HUES64 (cell line): Measurements from ENCODE around the gene ABCC1.

ENCODE experiments used
- H3K27ac ChIP-seq: 2 replicates; pipeline ENCODE4 v1.7.0; 2013; ENCODE audit warnings: low read depth, low read length, inconsistent platforms
- H3K27me3 ChIP-seq: 2 replicates; pipeline ENCODE4 v1.6.1; 2013; ENCODE audit warnings: mild to moderate bottlenecking, low read length; ENCODE audit not compliant: insufficient read depth
- H3K36me3 ChIP-seq: 2 replicates; pipeline ENCODE4 v1.6.1; 2013; ENCODE audit warnings: mild to moderate bottlenecking, low read length; ENCODE audit not compliant: insufficient read depth
- H3K4me1 ChIP-seq: 2 replicates; pipeline ENCODE4 v1.6.1; 2013; ENCODE audit warnings: mild to moderate bottlenecking, low read length, moderate library complexity; ENCODE audit not compliant: insufficient read depth
- H3K4me3 ChIP-seq: 2 replicates; pipeline ENCODE4 v1.5.1; 2013; ENCODE audit warnings: mild to moderate bottlenecking, low read length, moderate library complexity
- H3K9ac ChIP-seq: 2 replicates; pipeline ENCODE4 v1.6.1; 2013; ENCODE audit warnings: mild to moderate bottlenecking, low read depth, low read length
- H3K9me3 ChIP-seq: 2 replicates; pipeline ENCODE4 v1.6.1; 2013; ENCODE audit warnings: low read depth, low read length; ENCODE audit not compliant: insufficient read depth
- WGBS: fragments of 150-250, 120-280 bp; methylation state at CpG from one replicate; pipeline ENCODE4 v1.1.7; 2013; ENCODE audit warnings: missing lambda C conversion rate; 5-methylcytosine and 5-hydroxymethylcytosine counted together

The ABCC1 gene

DNA sequence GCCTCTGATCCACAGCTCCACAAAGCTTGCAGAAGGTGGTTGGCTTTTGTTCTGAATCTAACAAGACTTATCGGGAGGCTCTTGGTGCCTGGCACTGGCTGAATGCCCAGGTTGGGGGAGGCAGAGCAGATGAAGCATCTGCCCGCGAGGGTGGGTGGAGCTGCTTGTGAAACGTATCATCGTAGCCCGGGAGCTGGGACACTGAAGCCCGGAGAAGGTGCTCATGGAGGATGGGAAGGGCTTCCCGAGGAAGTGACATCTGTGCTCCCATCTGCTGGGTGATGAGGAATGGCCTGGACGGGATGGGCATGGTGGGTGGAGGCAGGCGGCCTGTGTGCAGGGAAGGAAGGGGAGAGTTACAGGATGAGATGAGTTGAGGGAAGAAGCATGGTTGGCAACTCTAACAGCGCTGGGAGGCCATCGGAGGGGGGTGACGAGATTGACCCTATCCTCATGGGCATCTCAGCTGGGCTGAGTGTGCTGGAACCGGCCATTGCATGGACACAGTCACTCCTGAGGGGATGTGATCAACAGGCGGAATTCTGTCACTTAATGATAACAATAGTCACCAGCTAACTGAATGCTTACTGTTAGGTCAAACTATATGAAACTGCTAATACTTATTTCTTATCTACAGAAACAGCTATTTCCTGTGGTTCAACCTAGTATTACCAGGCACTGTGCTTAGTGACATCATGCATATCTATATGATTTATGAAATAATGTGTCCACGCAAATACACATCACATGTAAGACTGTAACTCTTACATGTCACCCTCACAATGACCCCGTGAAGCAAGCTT is 171.2 kb downstream of the ABCC1 start:
- no peak overlapping the region for H3K9ac ChIP-seq
- peaks cover 5% of the 10 kb centered on the region; the same call in 1 of the 2 replicates for H3K9me3 ChIP-seq
- WGBS, result 93% methylated on average over 15 of the region's 17 CpGs
- H3K27ac ChIP-seq, result no peak overlapping the region
- H3K36me3 ChIP-seq, result peaks cover 89% of the 10 kb centered on the region
- no peak overlapping the region for H3K4me3 ChIP-seq
- H3K27me3 ChIP-seq, result no peaks in the 10 kb centered on the region
- no peaks in the 10 kb centered on the region for H3K4me1 ChIP-seq

DNA sequence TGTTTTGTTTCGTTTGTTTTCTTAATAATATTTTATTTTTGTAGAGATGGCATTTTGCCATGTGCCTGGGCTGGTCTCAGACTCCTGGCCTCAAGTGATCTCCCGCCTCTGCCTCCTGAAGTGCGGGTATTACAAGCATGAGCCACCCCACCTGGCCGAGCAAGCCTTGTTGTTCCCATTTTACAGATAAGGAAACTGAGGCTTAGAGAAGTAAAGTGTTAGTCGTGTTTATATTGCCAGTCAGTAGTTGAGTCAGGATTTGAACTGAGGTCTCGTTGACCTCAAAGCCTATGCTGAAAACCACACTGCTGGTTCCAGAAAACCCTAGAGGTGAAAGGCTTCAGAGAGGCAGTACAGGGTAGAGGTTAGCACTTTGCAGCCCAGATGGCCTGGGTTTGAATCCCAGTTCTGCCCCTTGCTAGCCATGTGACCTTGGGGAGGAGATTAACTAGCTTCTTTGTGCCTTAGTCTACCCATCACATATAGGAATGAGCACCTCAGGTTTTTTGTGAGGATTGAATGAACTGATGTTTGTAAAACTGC is 171.8 kb downstream of the ABCC1 start:
- Histone ChIP-seq H3K9ac (no peak overlapping the region), H3K27me3 (no peaks in the 10 kb centered on the region), H3K4me3 (no peak overlapping the region), H3K36me3 (peaks cover 91% of the 10 kb centered on the region), H3K9me3 (peaks cover 5% of the 10 kb centered on the region; the same call in 1 of the 2 replicates), H3K27ac (no peak overlapping the region), H3K4me1 (no peaks in the 10 kb centered on the region)
- WGBS, result 93% methylated on average over 5 of the region's 6 CpGs

DNA sequence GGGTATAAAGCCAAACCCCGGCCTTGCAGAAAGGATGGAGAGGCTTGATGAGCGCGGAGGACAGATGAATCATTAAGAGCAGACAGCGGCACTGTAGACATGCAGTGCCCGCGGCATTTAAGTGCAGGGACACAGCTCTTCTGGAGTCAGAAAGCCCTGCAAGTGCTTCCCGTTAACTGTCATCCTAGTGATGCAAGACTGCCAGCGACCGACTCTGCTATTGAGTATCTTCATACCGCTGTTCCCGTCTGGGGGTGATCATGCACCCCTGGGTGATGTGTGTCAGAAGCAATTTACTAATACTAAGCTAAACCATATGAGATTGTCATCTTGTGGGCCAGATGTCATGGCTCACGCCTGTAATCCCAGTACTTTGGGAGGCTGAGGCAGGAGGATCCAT is 172.8 kb downstream of the ABCC1 start:
- WGBS, result 97% methylated on average over 12 of the region's 12 CpGs

DNA sequence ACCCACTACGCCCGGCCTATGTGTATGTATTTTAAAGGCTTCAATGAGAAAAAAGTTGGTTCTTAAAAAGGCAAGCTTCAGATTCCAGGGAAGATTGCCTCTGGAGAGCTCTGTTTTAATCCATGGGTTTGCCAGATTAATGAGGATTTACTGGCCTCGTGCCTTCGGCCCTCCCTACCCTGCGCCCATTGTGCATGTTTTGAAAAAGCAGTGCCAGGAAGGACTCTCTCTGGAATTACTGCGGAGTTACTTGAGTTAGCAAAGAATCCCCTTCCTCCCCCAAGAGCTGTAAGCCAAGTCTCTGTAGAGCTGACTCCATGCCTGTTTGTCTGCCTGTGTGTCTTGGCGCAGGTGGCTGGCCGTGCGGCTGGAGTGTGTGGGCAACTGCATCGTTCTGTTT is 175.0 kb downstream of the ABCC1 start:
- Histone ChIP-seq H3K9me3 (peaks cover 5% of the 10 kb centered on the region; the same call in 1 of the 2 replicates), H3K4me1 (no peaks in the 10 kb centered on the region), H3K9ac (no peak overlapping the region), H3K4me3 (no peak overlapping the region), H3K27me3 (no peaks in the 10 kb centered on the region), H3K36me3 (peaks cover 84% of the 10 kb centered on the region), H3K27ac (no peak overlapping the region)
- WGBS, result 96% methylated on average over 10 of the region's 10 CpGs

More for the DNA sequence above, 172.8 kb downstream of the ABCC1 start:
- Histone ChIP-seq H3K27me3 (no peaks in the 10 kb centered on the region), H3K27ac (no peak overlapping the region), H3K9me3 (peaks cover 5% of the 10 kb centered on the region; the same call in 1 of the 2 replicates), H3K4me3 (no peak overlapping the region), H3K4me1 (no peaks in the 10 kb centered on the region), H3K9ac (no peak overlapping the region), H3K36me3 (peaks cover 89% of the 10 kb centered on the region)

DNA sequence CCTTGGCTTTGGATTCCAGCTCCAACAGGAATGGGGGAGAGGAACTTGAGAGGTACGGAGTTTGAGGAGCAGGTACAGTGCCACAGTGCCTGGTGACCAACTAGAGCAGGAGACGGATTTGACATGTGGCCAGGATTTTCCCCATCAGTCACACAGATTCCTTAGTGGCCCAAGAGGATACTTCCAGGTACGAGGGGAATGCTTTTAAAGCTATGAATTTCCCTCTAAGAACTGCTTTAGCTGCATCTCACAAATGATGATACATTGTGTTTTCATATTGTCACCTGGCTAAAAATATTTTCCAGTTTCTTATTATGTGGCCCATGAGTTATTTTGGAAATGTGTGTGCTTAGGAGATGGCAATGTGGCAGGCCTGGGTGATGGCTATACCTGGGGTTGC is 175.6 kb downstream of the ABCC1 start:
- 96% methylated on average over 3 of the region's 3 CpGs for WGBS
- Histone ChIP-seq H3K4me1 (no peaks in the 10 kb centered on the region), H3K27me3 (no peaks in the 10 kb centered on the region), H3K27ac (no peak overlapping the region), H3K9me3 (peaks cover 5% of the 10 kb centered on the region; the same call in 1 of the 2 replicates), H3K36me3 (peaks cover 86% of the 10 kb centered on the region), H3K4me3 (no peak overlapping the region), H3K9ac (no peak overlapping the region)

DNA sequence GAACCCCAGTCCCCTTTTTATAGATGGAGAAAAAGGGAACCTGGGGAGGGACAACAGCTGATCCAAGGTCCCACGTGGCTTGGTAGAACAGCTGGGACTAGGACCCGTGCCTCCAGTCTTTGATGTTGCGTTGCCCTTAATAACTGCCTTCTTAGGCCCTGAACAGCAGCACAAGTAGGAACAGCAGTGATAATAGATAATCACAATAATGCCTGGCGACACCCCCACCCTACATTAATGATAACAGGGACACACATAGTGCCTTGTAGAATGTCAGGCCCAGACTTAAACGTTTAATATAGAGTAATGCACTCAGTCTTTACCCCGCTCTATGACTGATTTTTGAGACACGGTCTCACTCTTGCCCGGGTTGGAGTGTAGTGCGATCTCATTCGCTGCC is 177.5 kb downstream of the ABCC1 start:
- no peaks in the 10 kb centered on the region for H3K27me3 ChIP-seq
- H3K4me3 ChIP-seq, result no peak overlapping the region
- 92% methylated on average over 10 of the region's 10 CpGs for WGBS
- no peaks in the 10 kb centered on the region for H3K4me1 ChIP-seq
- no peak overlapping the region for H3K27ac ChIP-seq
- no peak overlapping the region for H3K9ac ChIP-seq
- peaks cover 5% of the 10 kb centered on the region; the same call in 1 of the 2 replicates for H3K9me3 ChIP-seq
- H3K36me3 ChIP-seq, result peaks cover 86% of the 10 kb centered on the region

DNA sequence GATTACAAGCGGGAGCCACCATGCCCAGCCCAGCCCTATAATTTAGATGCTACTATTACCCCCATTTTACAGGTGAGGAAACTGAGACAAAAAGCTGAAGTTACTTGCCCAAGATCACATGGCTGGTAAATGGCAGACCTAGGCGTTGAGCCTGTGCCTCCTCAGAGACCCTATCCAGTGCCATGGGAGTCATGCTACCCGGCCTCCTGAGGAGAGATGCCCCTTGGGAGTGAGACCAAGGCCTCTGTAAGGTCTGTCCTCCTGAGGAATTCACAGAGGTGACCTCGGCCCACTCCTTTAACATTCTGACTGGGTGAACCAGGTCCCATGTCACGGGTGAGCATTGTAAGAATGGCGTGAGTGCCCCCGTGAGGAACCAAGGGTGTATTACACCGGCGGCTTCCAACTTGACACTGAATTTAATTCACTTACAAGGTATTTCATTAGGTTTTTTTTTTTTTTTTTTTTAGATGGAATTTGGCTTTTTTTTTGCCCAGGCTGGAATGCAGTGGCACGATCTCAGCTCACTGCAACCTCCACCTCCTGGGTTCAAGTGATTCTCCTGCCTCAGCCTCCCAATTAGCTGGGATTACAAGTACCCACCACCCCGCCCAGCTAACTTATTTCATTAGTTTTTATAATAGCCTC is 178.2 kb downstream of the ABCC1 start:
- Histone ChIP-seq H3K36me3 (peaks cover 82% of the 10 kb centered on the region), H3K4me1 (no peaks in the 10 kb centered on the region), H3K4me3 (no peak overlapping the region), H3K9me3 (peaks cover 5% of the 10 kb centered on the region; the same call in 1 of the 2 replicates), H3K27me3 (no peaks in the 10 kb centered on the region), H3K27ac (no peak overlapping the region), H3K9ac (no peak overlapping the region)
- 45% methylated on average over 11 of the region's 11 CpGs for WGBS

DNA sequence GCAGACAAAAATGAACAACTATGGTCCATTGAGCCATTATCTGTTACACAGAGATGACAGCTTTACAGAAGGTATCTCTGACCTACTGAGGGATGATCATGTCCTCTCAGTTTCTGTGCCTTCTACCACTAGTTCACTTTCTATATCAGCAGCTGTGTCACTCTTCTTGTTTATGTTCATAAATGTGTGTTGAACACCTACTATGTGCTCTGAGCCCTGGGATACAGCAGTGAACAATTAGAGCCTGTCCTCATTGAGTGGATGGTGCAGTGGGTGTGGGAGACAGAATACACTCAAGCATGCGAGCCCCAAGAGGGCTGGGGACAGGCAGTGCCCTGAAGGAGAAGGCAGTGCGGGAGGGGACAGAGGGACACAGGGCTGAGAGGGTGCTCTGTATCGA is 181.8 kb downstream of the ABCC1 start:
- H3K9me3 ChIP-seq, result no peaks in the 10 kb centered on the region
- WGBS, result 94% methylated on average over 3 of the region's 3 CpGs
- H3K36me3 ChIP-seq, result peaks cover 81% of the 10 kb centered on the region

DNA sequence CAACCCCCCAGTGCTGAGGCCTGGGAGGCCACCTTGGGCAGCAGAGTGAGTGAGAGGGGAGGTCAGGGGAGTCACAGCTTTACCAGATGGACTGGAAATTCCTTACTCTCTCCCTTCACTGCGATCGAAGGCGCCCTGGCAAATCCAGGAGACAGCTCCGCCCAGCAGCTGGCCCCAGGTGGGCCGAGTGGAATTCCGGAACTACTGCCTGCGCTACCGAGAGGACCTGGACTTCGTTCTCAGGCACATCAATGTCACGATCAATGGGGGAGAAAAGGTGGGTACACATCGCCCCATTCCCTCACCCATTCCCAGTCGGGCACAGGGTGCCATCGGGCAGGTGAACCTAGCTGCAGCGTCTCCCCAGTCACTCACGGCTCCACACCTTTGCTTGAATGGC is 182.2 kb downstream of the ABCC1 start:
- Histone ChIP-seq H3K4me1 (no peaks in the 10 kb centered on the region), H3K27me3 (no peaks in the 10 kb centered on the region), H3K27ac (no peak overlapping the region), H3K4me3 (no peak overlapping the region), H3K36me3 (peaks cover 83% of the 10 kb centered on the region), H3K9me3 (no peaks in the 10 kb centered on the region), H3K9ac (no peak overlapping the region)
- WGBS, result 92% methylated on average over 15 of the region's 15 CpGs

More for the DNA sequence above, 181.8 kb downstream of the ABCC1 start:
- Histone ChIP-seq H3K4me1 (no peaks in the 10 kb centered on the region), H3K27ac (no peak overlapping the region), H3K9ac (no peak overlapping the region), H3K27me3 (no peaks in the 10 kb centered on the region), H3K4me3 (no peak overlapping the region)

DNA sequence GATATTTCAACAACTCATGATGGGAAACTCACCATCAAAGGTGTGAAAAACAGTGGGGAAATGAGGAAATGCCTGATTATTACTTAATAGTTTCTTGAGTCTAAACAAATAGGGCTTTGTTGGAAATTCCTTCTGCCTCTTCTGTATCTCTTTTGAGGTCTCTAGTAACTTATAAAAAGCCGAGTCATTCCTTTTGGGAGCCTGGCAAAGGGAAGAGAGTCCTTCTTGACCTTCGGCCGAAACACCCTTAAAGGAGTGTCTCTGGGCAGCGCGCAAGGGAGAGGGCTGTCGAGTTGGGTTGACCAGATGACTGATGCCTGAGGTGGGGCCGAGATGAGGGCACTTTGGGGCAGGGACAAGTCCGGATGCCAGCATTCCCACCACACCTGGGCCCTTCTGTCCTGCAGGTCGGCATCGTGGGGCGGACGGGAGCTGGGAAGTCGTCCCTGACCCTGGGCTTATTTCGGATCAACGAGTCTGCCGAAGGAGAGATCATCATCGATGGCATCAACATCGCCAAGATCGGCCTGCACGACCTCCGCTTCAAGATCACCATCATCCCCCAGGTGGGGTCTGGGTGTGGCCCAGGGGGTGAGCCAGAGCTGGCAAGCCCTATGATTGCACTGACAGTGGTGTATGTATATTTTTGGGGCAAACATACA is 184.7 kb downstream of the ABCC1 start:
- H3K9ac ChIP-seq, result no peak overlapping the region
- no peaks in the 10 kb centered on the region for H3K27me3 ChIP-seq
- H3K36me3 ChIP-seq, result peaks cover 89% of the 10 kb centered on the region
- H3K9me3 ChIP-seq, result no peaks in the 10 kb centered on the region
- no peak overlapping the region for H3K27ac ChIP-seq
- 95% methylated on average over 21 of the region's 21 CpGs for WGBS
- H3K4me1 ChIP-seq, result no peaks in the 10 kb centered on the region
- no peak overlapping the region for H3K4me3 ChIP-seq

DNA sequence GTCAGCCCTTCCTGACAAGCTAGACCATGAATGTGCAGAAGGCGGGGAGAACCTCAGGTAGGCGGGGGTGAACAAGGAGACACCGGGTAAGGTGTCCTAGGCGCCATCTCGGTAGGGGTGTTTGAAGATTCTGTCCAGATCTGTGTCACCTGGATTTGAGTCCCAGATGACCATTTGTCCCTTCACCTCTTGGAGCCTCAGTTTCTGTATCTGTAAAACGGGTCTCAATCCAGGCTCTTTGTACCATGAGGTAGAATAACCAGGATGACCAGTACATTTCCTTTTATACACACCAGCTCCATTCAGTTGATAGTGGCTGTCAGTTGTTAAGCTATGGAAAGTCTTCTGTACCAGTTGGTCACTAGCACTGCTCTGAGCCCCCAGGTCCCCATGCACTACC is 187.2 kb downstream of the ABCC1 start:
- Histone ChIP-seq H3K27ac (no peak overlapping the region), H3K4me1 (no peaks in the 10 kb centered on the region), H3K9ac (no peak overlapping the region), H3K9me3 (no peaks in the 10 kb centered on the region), H3K27me3 (no peaks in the 10 kb centered on the region), H3K4me3 (no peak overlapping the region), H3K36me3 (peaks cover 93% of the 10 kb centered on the region)
- 98% methylated on average over 6 of the region's 6 CpGs for WGBS
